Adrenal gland (tissue), 19 donors: ENCODE measurements around the gene EPHB1. TPM values are rescaled to one million over a fixed set of nuclear protein-coding genes. Genes with fewer than 3 reads are reported as not detected.

Experiments used
- DNase-seq, 7 donors: peaks; one replicate each; pipeline ENCODE4 v3.0.0-alpha.2; 2019 to 2020
- H3K27ac ChIP-seq, 5 donors: fragments of 200-600 bp; sonication (generic) in 4 of 5; 1 replicate in 3 of 5; 2 replicates in 2 of 5; pipeline versions ENCODE4 v1.5.1 to v1.8.0; 2016 to 2020; ENCODE audit warnings: mild to moderate bottlenecking in 1 of 5
- H3K27me3 ChIP-seq: fragments of 200-600 bp; 2 replicates; pipeline ENCODE4 v1.8.0; 2021
- H3K36me3 ChIP-seq, 2 donors: fragments of 200-600 bp; replicated peaks in 1 of 2; 1 replicate in 1 of 2; 2 replicates in 1 of 2; pipeline versions ENCODE4 v1.5.1 to v1.8.0; 2018 to 2022
- H3K4me1 ChIP-seq, 2 donors: fragments of 200-600 bp; replicated peaks in 1 of 2; 1 replicate in 1 of 2; 2 replicates in 1 of 2; pipeline versions ENCODE4 v1.5.1 to v1.8.0; 2018 to 2021
- H3K4me3 ChIP-seq, 4 donors: fragments of 200-600 bp; sonication (generic) in 3 of 4; one replicate each; pipeline ENCODE4 v1.5.1; 2016 to 2018
- H3K9me3 ChIP-seq, 3 donors: fragments of 200-600 bp; sonication (generic) in 1 of 3; replicated peaks in 1 of 3; 1 replicate in 2 of 3; 2 replicates in 1 of 3; pipeline versions ENCODE4 v1.5.1 to v1.8.0; 2016 to 2021
- CTCF ChIP-seq, 6 experiments: fragments of 450-650 bp in 4 of 6; fragments of 200-600 bp in 2 of 6; sonication (generic) in 1 of 6; IDR thresholded peaks; 1 replicate in 5 of 6; 2 replicates in 1 of 6; pipeline versions ENCODE4 v1.5.1 to v1.8.0; 2016 to 2021; ENCODE audit warnings: antibody characterized with exemption in 6 of 6, mild to moderate bottlenecking in 2 of 6, moderate library complexity in 1 of 6
- POLR2A ChIP-seq, 2 donors: fragments of 450-650 bp; IDR thresholded peaks; one replicate each; pipeline ENCODE4 v1.6.1; 2017; ENCODE audit warnings: antibody characterized with exemption in 2 of 2, mild to moderate bottlenecking in 2 of 2, moderate library complexity in 1 of 2
- WGBS, 4 donors: extraction: QIAGEN DNeasy Blood & Tissue Kit in 2 of 4; methylation state at CpG; one replicate each; pipeline versions ENCODE4 v1.1.5 to v1.1.7; 2013 to 2017; 5-methylcytosine and 5-hydroxymethylcytosine counted together
- intact Hi-C, 2 donors: fragments of 100-400 bp; cut with DNase I; formaldehyde crosslinking; loops; one replicate each; pipeline versions ENCODE4 v1.14.1 to v1.15.0; 2022 to 2023
- long read RNA-seq, 10 donors: library from polyadenylated mRNA in 3 of 10; unstranded in 2 of 10; stranded (forward) in 1 of 10; transcript quantifications; one replicate each; pipeline ENCODE4 v2.0.0 and lab custom pipeline, GENCODE V29; 2021 to 2026
- polyA plus RNA-seq, 3 donors: library from polyadenylated mRNA; stranded (reverse); fragments of 200-250 nt in 2 of 3; fragments of 350-450 nt in 1 of 3; fragmentation: Illumina TruSeq in 1 of 3; extraction: RNeasy Lipid Tissue Mini Kit (QIAGEN cat#74804) in 1 of 3; gene quantifications; one replicate each; pipeline ENCODE4 v1.2.3, GENCODE V29; 2013 to 2014
- total RNA-seq, 9 donors: library from RNA; depleted of rRNA in 4 of 9; stranded (reverse); fragments of >200 nt in 4 of 9; fragments of 120-200 nt in 1 of 9; fragmentation: NEBNext Ultra II Directional in 1 of 9; extraction: Animal tissue kit (Norgen Biotek cat#: 25700) in 1 of 9; gene quantifications; one replicate each; pipeline versions ENCODE4 v1.1.0 to v1.2.4, GENCODE V29; 2013 to 2023
- donor health status: healthy with polysubstance abuse.
- donor health status: Bipolar disorder and iron deficiency.
- donor health status: DM: yes; HTN: yes; CAD: no.
- donor health status: DM: no; HTN: no; CAD: no.
- donor health status: DM: no; HTN: no; CAD: no.
- donor health status: DM: yes; HTN: yes; CAD: no.

The EPHB1 gene
- total RNA-seq: 1 to 10 TPM in 5 of 9 donors, under 1 TPM in 4; 0.12 to 3.4 (median 1.0) TPM
- under 1 TPM; 0.10 to 0.56 (median 0.53) TPM for polyA plus RNA-seq
- long read RNA-seq, donor 1: 0 reads
- long read RNA-seq, donor 2: 0 reads
- long read RNA-seq, donor 3: 0 reads
- long read RNA-seq, donor 4, partial matches to known transcripts: 0 of 1 reads
- long read RNA-seq, donor 4, other reads (novel, unspliced or antisense): 1 of 1 reads
- long read RNA-seq, donor 5: 0 reads
- long read RNA-seq, donor 6, partial matches to known transcripts: 0 of 2 reads
- long read RNA-seq, donor 6, other reads (novel, unspliced or antisense): 2 of 2 reads
- long read RNA-seq, donor 7: 0 reads
- long read RNA-seq, donor 8, full-length matches to known transcripts: 1 of 1 reads
- long read RNA-seq, donor 8, partial matches to known transcripts: 0 of 1 reads
- long read RNA-seq, donor 8, other reads (novel, unspliced or antisense): 0 of 1 reads
- long read RNA-seq, donor 9: 0 reads
- long read RNA-seq, donor 10: 0 reads

GRCh38 chr3:134794950-134795745, at the start of gene EPHB1:
EPHB1 (plus strand) TSS chr3:134795260.
- peak within 1 kb of the TSS in 2 of 4 donors; percentile 40 to 56 for H3K4me3 ChIP-seq
- H3K4me1 ChIP-seq: peaks cover 5 to 12% of the 10 kb centered on the region in 2 donors
- peak; percentile 68 to 85 (median 80) for TF ChIP-seq CTCF (IDR thresholded peaks at IDR 0.05)
- TF ChIP-seq POLR2A (IDR thresholded peaks at IDR 0.05): no peak
- H3K9me3 ChIP-seq: no peaks in the 10 kb centered on the region
- peaks cover 26% of the 10 kb centered on the region for H3K27me3 ChIP-seq
- H3K36me3 ChIP-seq: no peaks in the 10 kb centered on the region
- WGBS, 4 donors: 0 to 2% (median 1%) methylated on average over 25 to 70 of the region's 70 CpGs
- intact Hi-C loops: loop anchor here in 1 of 2 donors (5.0 kb wide), 2 partner anchors 707 to 1102 kb away; no protein-coding TSS in a partner anchor
- no peak within 1 kb of the TSS for H3K27ac ChIP-seq
- peak; percentile 77 to 91 (median 78) for DNase-seq

- H3K9me3 ChIP-seq: no peaks in the 10 kb centered on the region
- no peak for DNase-seq
- WGBS, 4 donors: 80 to 100% (median 89%) methylated on average over 1 of the region's 1 CpG
- TF ChIP-seq POLR2A (IDR thresholded peaks at IDR 0.05): no peak
- no peak for TF ChIP-seq CTCF (IDR thresholded peaks at IDR 0.05)
- H3K27ac ChIP-seq: no peak overlapping the region
- H3K4me1 ChIP-seq: no peaks in the 10 kb centered on the region
- no peaks in the 10 kb centered on the region for H3K27me3 ChIP-seq
- H3K36me3 ChIP-seq: no peaks in the 10 kb centered on the region
- H3K4me3 ChIP-seq: no peak overlapping the region
- intact Hi-C loops: no loop called here
Measured at GRCh38 chr3:134748698-134749097, 46.4 kb upstream of the EPHB1 start.

- DNase-seq: no peak
- Histone ChIP-seq H3K9me3 (no peaks in the 10 kb centered on the region), H3K36me3 (no peaks in the 10 kb centered on the region), H3K4me3 (no peak overlapping the region), H3K4me1 (no peaks in the 10 kb centered on the region), H3K27ac (no peak overlapping the region), H3K27me3 (no peaks in the 10 kb centered on the region)
- intact Hi-C loops: no loop called here
- TF ChIP-seq CTCF (IDR thresholded peaks at IDR 0.05) (no peak), POLR2A (IDR thresholded peaks at IDR 0.05) (no peak)
- 72 to 87% (median 82%) methylated on average over 2 of the region's 2 CpGs for WGBS, 4 donors
Measured at GRCh38 chr3:134749174-134749573, 45.9 kb upstream of the EPHB1 start.
